Duodenal mucosa (tissue), 2 donors: Measurements from ENCODE around the gene TOLLIP.
"Not testable (repeated sequence)": the region's sequence is repeated elsewhere in the genome, so short reads cannot be mapped to it uniquely, and the experiment has no call there.

Source experiments
- H3K27ac ChIP-seq: one replicate; pipeline ENCODE4 v1.7.0; 2013; ENCODE audit warnings: low read depth, low read length
- H3K27me3 ChIP-seq, 2 donors: one replicate each; pipeline ENCODE4 v1.7.0; 2013; ENCODE audit warnings: low read length in 2 of 2, control low read depth in 1 of 2; ENCODE audit not compliant: insufficient read depth in 2 of 2, control insufficient read depth in 1 of 2
- H3K36me3 ChIP-seq, 2 donors: one replicate each; pipeline ENCODE4 v1.7.0; 2013; ENCODE audit warnings: low read length in 2 of 2, control low read depth in 1 of 2; ENCODE audit not compliant: insufficient read depth in 2 of 2, control insufficient read depth in 1 of 2
- H3K4me1 ChIP-seq, 2 donors: one replicate each; pipeline ENCODE4 v1.7.0; 2013; ENCODE audit warnings: low read length in 2 of 2, control low read depth in 1 of 2; ENCODE audit not compliant: insufficient read depth in 2 of 2, control insufficient read depth in 1 of 2
- H3K4me3 ChIP-seq, 2 donors: one replicate each; pipeline ENCODE4 v1.7.0; 2013; ENCODE audit warnings: low read length in 2 of 2, low read depth in 1 of 2
- H3K9ac ChIP-seq, 2 donors: one replicate each; pipeline ENCODE4 v1.7.0; 2013; ENCODE audit warnings: low read length in 2 of 2, low read depth in 1 of 2
- H3K9me3 ChIP-seq, 2 donors: one replicate each; pipeline ENCODE4 v1.7.0; 2013; ENCODE audit warnings: low read length in 2 of 2, control low read depth in 1 of 2; ENCODE audit not compliant: control insufficient read depth in 1 of 2

Gene TOLLIP

DNA sequence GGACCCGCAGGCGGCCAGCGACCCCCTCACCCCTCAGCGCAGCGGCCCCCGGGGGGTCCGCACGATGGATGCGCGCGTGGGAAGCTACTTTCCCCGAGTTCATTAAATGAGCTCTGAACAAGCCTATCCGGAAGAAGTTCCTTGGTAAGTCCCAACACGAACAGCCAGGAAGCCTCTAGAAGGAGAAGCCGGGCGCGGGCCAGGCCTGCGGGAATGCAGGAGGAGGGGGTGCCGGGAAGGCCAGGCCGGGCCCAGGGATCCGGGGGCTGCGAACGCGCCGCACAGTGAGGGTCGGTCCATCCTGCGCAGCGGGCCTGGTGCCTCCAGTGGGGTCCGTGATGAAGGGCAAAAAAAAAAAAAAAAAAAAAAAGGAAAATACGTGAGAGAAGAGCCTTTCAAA lies 36.9 kb downstream of the TOLLIP start:
- H3K27ac ChIP-seq, result no peak overlapping the region
- H3K4me1 ChIP-seq, result no peaks in the 10 kb centered on the region
- no peak overlapping the region for H3K9ac ChIP-seq
- H3K36me3 ChIP-seq, result peaks cover 16 to 34% of the 10 kb centered on the region in 2 donors
- H3K27me3 ChIP-seq, result no peaks in the 10 kb centered on the region
- no peaks in the 10 kb centered on the region for H3K9me3 ChIP-seq
- no peak overlapping the region for H3K4me3 ChIP-seq

DNA sequence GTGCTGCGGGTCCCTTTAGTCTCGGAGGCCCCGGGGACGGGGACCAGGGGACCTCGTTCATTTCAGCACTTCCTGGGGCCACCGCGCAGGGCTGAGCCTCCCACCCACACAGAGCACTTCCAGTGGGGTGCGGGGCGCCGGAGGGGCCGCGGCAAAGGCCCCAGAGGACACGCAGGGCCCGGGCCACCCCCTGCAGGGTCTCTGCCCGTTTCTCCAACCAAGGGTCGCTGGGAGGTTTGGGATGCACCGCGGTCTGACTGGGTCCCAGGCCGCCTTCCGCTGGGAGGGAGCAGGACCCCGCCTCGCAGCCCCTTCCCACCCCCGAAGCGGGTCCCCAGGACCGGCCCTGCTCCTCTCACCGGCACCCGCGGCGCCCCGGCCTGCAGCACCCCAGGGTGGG lies 37.5 kb downstream of the TOLLIP start:
- H3K9me3 ChIP-seq, result no peaks in the 10 kb centered on the region
- H3K4me3 ChIP-seq, result no peak overlapping the region

DNA sequence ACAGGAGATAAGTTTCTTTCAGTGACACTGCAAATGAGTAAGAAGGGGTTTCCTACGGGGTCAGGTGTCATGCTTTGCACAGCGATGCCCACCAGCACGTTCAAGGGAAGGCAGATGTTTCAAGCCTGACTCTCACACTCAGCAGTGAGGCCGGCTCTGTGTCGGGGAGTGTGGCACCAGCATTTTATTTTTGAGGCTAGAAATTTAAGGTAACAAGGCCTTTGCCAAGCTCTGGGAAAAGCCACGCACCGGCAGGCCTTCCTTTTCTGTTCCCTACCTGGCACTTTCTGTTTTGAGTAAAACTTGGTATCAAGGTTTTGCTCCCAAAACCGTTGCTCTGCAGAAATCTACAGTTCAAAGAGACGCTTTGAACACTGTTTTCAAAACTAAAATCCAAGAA lies 38.0 kb downstream of the TOLLIP start:
- Histone ChIP-seq H3K4me3 (no peak overlapping the region), H3K4me1 (no peaks in the 10 kb centered on the region), H3K36me3 (peaks cover 9 to 22% of the 10 kb centered on the region in 2 donors), H3K27ac (no peak overlapping the region), H3K9me3 (no peaks in the 10 kb centered on the region), H3K27me3 (no peaks in the 10 kb centered on the region), H3K9ac (no peak overlapping the region)

More for the DNA sequence above, 37.5 kb downstream of the TOLLIP start:
- Histone ChIP-seq H3K36me3 (peaks cover 13 to 28% of the 10 kb centered on the region in 2 donors), H3K4me1 (no peaks in the 10 kb centered on the region), H3K27ac (no peak overlapping the region), H3K9ac (no peak overlapping the region), H3K27me3 (no peaks in the 10 kb centered on the region)

DNA sequence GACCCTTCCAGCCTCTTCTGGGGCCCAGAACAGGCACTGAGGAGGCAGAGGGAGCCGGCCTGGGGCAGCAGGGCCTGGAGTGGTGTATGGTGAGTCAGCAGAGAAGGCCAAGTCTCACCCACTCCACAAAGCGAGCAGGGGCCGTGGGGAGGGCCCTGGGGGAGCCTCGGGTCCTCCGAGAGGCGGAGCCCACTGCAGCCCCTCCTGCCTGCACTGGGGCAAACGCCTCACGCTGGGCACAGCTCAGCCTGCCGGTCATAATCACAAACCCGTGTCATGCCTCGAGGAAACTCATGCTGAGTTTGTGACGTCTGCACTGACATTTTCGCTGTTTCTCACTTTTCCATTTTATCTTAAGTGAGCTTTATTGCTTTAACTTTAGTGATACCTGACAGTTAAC lies 38.4 kb downstream of the TOLLIP start:
- Histone ChIP-seq H3K4me3 (no peak overlapping the region), H3K27ac (no peak overlapping the region), H3K9me3 (no peaks in the 10 kb centered on the region), H3K27me3 (no peaks in the 10 kb centered on the region), H3K36me3 (peaks cover 5 to 18% of the 10 kb centered on the region in 2 donors), H3K4me1 (no peaks in the 10 kb centered on the region), H3K9ac (no peak overlapping the region)

DNA sequence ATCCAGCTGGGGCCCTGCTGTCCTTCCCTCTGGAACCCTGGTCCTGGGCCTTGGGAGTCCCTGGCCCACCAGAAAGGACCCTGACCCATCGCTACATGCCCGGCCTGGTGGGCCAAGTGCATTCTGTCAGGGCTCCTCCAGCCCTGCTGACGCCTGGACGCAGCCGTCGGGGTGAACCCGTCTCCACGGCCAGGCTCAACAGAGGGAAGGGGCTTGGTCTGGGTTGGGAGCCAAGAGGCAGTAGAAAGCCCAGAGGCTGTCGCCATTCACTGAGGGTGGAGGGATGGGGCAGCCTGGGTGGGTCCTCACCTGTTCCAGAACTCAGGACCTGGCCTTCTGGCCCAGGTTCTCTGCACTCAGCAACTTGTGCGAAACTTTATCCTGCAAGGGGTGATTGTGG lies 39.0 kb downstream of the TOLLIP start:
- Histone ChIP-seq H3K4me1 (no peaks in the 10 kb centered on the region), H3K9me3 (no peaks in the 10 kb centered on the region), H3K27ac (no peak overlapping the region), H3K9ac (no peak overlapping the region), H3K27me3 (no peaks in the 10 kb centered on the region), H3K36me3 (peaks cover 0 to 13% of the 10 kb centered on the region in 2 donors), H3K4me3 (no peak overlapping the region)

DNA sequence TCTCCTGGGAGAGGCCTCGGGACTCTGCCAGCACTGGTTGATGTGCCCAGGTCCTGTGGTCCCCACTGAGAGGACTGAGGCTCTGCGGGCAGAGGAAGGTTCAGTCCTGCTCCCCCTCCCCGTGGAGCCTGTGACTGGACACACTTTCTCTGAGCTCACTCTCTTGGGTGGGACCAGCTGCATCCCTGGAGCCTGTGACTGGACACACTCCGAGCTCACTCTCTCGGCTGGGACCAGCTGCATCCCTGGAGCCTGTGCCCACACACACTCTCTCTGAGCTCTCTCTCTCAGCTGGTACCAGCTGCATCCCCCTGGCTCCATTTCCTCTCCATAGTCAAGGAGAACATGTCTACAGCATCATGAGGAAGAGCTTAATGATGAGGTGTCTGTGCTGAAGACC lies 39.5 kb downstream of the TOLLIP start:
- no peak overlapping the region for H3K4me3 ChIP-seq
- peaks cover 0 to 8% of the 10 kb centered on the region in 2 donors for H3K36me3 ChIP-seq
- no peak overlapping the region for H3K9ac ChIP-seq
- no peaks in the 10 kb centered on the region for H3K4me1 ChIP-seq
- no peaks in the 10 kb centered on the region for H3K27me3 ChIP-seq
- H3K9me3 ChIP-seq, result no peaks in the 10 kb centered on the region
- H3K27ac ChIP-seq, result no peak overlapping the region

DNA sequence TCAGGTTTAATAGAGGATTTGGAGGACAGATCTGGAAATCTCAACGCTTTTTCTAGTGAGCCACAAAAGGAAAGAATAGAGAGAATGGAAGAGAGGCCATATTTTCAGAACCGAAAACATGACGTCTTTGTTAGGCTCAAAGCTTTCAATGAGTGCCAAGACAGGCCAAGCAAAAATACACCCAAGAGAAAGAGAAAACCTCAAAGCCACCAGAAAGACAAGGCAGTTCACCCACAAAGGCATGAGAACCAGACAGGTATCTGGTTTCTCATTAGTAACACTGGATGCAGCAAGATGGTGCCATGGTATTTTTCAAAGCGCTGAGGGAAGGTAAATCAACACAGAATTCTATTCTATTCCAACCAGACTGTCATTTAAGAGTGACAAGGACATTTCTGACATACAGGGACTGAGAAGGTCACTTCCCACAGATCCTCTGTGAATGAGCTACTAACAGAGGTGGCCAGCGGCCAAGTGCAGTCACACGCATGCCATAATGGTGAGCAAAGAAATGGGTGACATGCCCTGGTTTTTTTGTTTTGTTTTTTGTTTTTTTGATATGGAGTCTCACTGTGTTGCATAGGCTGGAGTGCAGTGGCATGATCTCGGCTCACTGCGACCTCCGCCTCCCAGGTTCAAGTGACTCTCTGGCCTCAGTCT lies 41.9 kb downstream of the TOLLIP start:
- Histone ChIP-seq H3K9me3 (no peaks in the 10 kb centered on the region), H3K27me3 (no peaks in the 10 kb centered on the region), H3K27ac (no peak overlapping the region), H3K36me3 (no peaks in the 10 kb centered on the region), H3K4me1 (peaks cover 7 to 9% of the 10 kb centered on the region in 2 donors), H3K9ac (no peak overlapping the region), H3K4me3 (no peak overlapping the region)

DNA sequence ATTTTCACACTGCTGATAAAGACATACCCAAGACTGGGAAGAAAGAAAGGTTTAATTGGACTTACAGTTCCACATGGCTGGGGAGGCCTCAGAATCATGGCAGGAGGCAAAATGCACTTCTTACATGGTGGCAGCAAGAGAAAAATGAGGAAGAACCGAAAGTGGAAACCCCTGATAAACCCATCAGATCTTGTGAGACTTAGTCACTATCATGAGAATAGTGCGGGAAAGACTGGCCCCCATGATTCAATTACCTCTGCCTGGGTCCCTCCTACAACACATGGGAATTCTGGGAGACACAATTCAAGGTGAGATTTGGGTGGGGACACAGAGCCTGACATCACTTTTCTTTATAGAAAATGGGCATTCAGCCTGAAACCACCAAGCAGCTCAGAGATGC lies 42.5 kb downstream of the TOLLIP start:
- peaks cover 10 to 15% of the 10 kb centered on the region in 2 donors for H3K4me1 ChIP-seq
- H3K4me3 ChIP-seq, H3K36me3 ChIP-seq, H3K9ac ChIP-seq, H3K27ac ChIP-seq, H3K27me3 ChIP-seq, H3K9me3 ChIP-seq: not testable (repeated sequence)

DNA sequence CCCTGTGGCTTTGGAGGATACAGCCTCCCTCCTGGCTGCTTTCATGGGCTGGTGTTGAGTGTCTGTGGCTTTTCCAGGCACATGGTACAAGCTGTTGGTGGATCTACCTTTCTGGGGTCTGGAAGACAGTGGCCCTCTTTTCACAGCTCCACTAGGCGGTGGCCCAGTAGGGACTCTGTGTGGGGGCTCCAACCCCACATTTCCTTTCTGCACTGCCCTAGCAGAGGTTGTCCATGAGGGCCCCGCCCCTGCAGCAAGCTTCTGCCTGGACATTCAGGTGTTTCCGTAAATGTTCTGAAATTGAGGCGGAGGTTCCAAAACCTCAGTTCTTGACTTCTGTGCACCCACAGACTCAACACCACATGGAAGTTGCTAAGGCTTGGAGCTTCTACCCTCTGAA lies 44.0 kb downstream of the TOLLIP start:
- H3K9ac ChIP-seq, H3K36me3 ChIP-seq, H3K4me3 ChIP-seq, H3K27ac ChIP-seq, H3K27me3 ChIP-seq, H3K9me3 ChIP-seq: not testable (repeated sequence)
- H3K4me1 ChIP-seq, result peaks cover 13 to 18% of the 10 kb centered on the region in 2 donors

DNA sequence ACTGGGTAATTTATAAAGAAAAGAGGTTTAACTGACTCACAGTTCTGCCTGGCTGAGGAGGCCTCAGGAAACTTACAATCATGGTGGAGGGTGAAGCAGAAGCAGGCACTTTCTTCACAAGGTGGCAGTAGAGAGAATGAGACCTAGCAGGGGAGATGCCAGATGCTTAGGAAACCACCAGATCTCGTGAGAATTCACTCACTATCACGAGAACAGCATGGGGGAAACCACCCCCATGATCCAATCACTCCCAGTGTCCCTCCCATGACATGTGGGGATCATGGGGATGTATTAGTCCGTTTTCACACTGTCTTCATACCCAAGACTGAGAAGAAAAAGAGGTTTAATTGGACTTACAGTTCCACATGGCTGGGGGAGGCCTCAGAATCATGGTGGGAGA lies 45.0 kb downstream of the TOLLIP start:
- H3K27ac ChIP-seq, H3K27me3 ChIP-seq, H3K4me3 ChIP-seq, H3K36me3 ChIP-seq, H3K9ac ChIP-seq, H3K9me3 ChIP-seq: not testable (repeated sequence)
- H3K4me1 ChIP-seq, result peaks cover 13 to 18% of the 10 kb centered on the region in 2 donors

DNA sequence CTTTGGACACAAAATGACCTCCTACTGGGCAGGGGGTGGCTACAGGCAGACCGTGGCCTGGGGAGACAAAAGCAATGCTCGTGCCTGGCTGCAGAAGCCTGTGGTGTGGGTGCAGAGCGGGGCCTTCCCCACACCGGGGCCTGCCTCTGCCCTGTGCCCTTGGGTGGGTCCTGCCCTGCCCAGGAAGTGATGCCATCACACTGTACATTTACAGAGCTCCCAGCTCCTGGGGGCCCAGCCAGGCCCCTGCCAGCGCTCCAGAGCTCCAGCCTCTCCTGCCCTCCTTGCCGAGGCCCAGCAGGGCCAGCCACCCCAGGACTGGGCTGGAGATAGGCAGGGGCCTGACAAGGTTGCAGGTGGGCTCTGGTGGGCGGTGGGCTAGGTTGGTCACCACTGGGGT lies 46.4 kb downstream of the TOLLIP start:
- Histone ChIP-seq H3K36me3 (no peaks in the 10 kb centered on the region), H3K27ac (peak overlapping the region; percentile 23), H3K9ac (peak overlapping the region; percentile 74), H3K4me3 (peak overlapping the region; percentile 75 to 80), H3K27me3 (no peaks in the 10 kb centered on the region), H3K4me1 (peaks cover 13 to 18% of the 10 kb centered on the region in 2 donors), H3K9me3 (no peaks in the 10 kb centered on the region)
